A204.1 (cell line): ENCODE results near the gene GALNT2.

ENCODE experiments used
- FAIRE-seq: peaks from 2 replicates; lab custom pipeline; 2012; peaks lifted over from hg19 to GRCh38; lab: Jason Lieb, UNC

Gene GALNT2

GRCh38 chr1:230136453-230137336, 69.7 kb downstream of the GALNT2 start:
- FAIRE-seq, result no peak

DNA sequence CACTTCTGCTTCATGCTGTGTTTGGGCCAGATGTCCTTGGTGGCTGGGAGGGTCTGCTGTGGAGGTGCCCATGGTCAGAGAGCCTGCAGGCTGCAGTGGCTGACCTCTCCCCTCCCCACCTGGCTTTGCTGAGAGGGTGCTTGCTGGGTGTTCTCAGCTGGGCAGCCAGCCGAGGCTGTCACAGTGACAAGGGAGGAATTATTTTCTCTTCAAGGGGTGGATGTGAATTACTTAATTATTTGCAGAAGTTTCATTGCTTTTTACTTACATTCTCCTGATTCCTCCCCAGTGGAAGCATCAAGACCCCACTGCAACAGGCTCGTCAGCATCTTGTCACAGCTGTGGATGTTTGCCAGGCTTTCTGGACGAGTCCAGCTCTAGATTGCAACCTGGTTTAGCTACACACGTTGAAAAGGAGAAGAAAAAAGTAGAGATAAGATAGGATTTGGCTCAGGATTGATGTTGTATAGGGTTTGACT, 70.3 kb downstream of the GALNT2 start:
- FAIRE-seq, result no peak

DNA sequence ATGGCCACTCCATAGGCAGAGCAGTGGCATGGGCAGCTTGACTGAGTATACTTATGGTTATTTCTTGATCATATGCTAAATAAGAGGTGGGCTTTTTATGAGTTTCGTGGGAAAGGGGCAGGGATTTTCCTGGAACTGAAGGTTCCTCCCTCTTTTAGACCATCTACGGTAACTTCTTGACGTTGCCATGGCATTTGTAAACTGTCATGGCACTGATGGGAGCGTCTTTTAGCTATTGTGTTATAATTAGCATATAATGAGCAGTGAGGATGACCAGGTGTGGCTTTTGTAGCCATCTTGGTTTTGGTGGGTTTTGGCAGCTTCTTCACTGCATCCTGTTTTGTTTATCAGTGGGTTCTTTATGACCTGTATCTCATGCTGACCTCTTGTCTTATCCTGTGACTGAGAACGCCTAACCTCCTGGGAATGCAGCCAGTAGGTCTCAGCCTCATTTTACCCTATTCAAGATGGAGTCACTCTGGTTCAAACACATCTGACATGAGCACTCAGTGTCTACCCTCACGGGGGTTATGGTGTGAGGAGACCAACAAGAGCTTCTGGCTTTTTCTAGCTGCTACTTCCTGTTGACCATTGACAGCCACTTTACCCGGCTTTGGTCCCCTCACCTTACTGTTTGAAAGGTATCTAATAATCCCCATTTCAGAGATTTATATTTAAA, 71.7 kb downstream of the GALNT2 start:
- FAIRE-seq, result no peak

DNA sequence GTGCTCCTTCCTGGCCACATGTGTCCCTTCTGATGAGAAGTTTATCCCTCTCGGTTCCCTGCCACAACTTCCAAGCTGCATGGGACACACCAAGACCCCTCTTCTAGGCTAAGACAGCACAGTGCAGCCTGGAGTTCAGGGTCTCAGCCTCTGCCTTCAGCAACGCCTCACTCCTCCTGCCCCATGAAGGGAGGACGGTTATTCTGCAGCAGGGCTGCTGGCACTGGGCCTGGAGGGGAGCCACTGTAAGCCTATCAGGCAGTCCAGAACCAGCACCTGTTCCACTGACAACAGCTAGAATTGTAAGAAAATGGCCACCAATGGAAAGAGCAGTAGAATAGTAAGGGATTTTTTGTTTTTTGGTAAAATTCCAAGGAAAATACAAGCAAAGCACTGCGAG, 72.3 kb downstream of the GALNT2 start:
- no peak for FAIRE-seq

DNA sequence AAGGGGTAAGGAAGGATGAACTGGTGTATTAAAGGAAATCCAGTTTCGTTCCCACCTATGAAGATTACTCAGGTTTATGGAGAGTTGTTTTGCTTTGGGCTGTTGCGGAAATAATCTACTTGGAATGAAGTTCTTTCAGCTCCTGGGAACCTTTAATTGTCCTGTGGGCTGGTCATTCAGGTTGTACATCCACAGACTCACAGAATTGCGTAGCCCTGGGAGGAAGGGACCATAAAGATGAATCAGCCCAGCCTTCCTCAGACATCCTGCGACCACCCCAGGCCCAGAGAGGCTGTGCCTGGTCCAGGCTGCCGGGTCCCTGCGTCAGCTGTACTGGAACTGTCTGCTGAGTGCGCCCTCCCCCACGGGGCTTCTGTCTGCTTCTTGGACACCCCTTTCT, 72.7 kb downstream of the GALNT2 start:
- FAIRE-seq, result no peak

DNA sequence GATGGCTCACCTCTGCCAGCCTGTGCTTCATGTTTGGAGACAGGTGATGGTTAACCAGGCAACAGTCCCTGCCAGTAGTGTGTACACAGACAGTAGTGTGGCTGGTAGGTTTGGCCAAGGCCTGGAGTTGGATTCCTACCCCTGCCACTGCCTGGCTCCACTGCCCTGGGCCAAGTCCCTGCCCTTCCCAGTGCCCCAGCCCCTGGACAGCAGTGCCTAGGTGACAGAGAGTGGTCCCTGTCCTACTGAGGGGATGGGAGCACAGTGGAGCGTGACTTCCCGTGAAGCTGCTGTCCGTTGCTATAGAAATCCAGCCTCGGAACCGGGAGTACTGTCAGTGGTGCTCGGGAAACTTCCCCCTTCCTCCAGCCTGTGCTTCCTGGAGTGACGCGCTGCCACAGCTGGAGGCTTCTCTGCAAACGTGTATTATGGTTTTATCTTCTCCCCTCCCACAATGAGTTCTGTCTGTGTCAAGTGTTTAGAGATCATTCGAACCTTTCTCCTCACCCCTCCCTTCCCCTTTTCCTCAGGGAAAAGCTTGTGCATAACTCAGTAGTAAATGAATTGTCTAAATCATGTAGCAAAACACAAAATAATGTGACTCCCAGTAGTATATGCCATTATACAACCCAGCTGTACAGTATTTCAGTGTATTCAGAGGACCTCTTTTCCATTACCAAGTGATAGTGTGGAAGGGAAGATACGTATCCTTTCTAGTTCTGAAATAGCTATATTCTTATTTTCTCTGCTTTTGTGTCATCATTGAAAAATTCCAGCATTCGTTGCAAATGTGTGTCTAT, 73.4 kb downstream of the GALNT2 start:
- no peak for FAIRE-seq

DNA sequence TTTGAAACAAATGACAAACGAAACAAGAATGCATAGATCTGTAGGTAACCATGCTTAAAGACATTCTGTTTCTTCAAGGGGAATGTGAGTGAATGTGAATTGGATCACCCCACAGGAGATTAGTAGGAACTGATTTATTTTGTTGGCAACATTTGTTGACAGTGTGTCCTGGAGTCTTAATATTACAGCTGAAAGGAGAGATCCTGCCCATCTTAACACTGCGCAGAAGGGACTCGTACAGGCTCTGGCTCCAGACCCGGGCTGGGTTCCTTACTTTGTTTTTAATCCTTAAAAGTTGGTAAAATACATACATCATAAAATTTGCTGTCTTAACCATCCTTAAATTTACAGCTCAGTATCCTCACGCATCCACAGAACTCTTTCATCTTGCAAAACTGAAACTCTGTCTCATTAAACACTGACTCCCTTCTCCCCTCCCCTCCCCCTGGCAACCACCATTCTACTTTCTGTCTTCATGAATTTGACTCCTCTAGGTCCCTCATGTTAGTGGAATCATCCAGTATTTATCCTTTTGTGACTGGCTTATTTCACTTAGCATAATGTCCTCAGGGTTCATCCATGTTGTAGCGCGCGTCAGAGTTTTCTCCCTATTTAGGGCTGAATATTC, 74.1 kb downstream of the GALNT2 start:
- no peak for FAIRE-seq

- FAIRE-seq, result no peak
These were observed 75.0 kb downstream of the GALNT2 start for GRCh38 chr1:230141797-230142607.

GRCh38 chr1:230142608-230143210, 75.7 kb downstream of the GALNT2 start:
- FAIRE-seq, result no peak

- no peak for FAIRE-seq
These were observed 76.5 kb downstream of the GALNT2 start for GRCh38 chr1:230143534-230143933.

DNA sequence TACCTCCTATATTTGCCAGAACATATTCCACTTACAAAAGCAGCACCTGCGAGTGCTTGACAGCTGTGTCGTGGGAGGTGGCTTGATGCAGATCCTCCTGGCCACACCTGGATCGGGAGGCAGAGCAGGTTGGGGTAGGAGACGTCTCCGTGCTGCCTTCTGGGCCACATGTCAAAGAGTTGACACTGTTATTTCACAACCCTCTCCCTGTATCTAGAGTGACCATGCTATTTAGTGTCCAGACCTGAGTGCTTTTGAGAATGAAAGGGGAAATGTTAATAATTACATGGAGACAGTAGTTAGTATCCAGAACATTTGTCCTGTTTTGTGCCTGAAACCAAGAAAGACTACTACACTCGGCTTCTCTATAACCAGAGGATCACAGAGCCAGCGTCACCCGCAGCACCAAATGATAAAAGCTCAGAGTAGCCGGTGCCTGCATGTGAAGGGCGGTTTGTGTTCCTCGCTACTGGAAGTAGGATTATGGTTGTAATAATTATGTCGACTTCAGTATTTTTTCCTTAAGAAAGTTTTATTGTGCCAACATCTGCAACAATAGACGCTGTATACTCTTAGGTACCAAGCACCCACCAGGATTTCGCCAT, 77.1 kb downstream of the GALNT2 start:
- no peak for FAIRE-seq

GRCh38 chr1:230144758-230145504, 77.9 kb downstream of the GALNT2 start:
- no peak for FAIRE-seq

GRCh38 chr1:230145505-230145899, 78.5 kb downstream of the GALNT2 start:
- FAIRE-seq, result no peak

- FAIRE-seq, result no peak
These were observed 79.0 kb downstream of the GALNT2 start for GRCh38 chr1:230145953-230146476.

GRCh38 chr1:230146709-230147108, 79.7 kb downstream of the GALNT2 start:
- no peak for FAIRE-seq

GRCh38 chr1:230147253-230148125, 80.5 kb downstream of the GALNT2 start:
- FAIRE-seq, result no peak

- no peak for FAIRE-seq
These were observed 81.2 kb downstream of the GALNT2 start for GRCh38 chr1:230148126-230148652.

- no peak for FAIRE-seq
These were observed 81.9 kb downstream of the GALNT2 start for GRCh38 chr1:230148768-230149469.
